HepG2 (cell line): ENCODE data around the gene ALDH3A2. TPM values are rescaled to one million over a fixed set of nuclear protein-coding genes. Genes with fewer than 3 reads are reported as not detected.

Experiments
- ATAC-seq: fragments of 200-7000 bp; cut with Tn5 transposase; 3 replicates; pipeline ENCODE4 v1.9.1; 2020; ENCODE audit warnings: mild to moderate bottlenecking, moderate library complexity
- BruUV-seq: library from RNA; stranded (reverse); fragments of 400-500 nt; replicated peaks from 2 replicates; lab custom pipeline; 2021; lab: Mats Ljungman, UMichigan
- CTCF ChIA-PET: fragments of 300-600 bp; formaldehyde crosslinking; extraction: SDS; loops from one replicate; lab custom pipeline; 2021; ENCODE audit warnings: low total read pairs, inconsistent platforms, low intra/inter-chr PET ratio; lab: Yijun Ruan, JAX
- POLR2A ChIA-PET: fragments of 350-600 bp; sonication (Branson Sonifier 250); formaldehyde crosslinking; loops from one replicate; lab custom pipeline; 2020; ENCODE audit warnings: antibody characterized with exemption, inconsistent platforms; lab: Yijun Ruan, JAX
- DNase-seq: peaks from one replicate; pipeline ENCODE4 v3.0.0-alpha.2; 2015; ENCODE audit warnings: low spot score
- FAIRE-seq: peaks from 3 replicates; lab custom pipeline; 2011; peaks lifted over from hg19 to GRCh38; lab: Jason Lieb, UNC
- H2AFZ ChIP-seq: one replicate; pipeline ENCODE4 v1.6.1; 2011; ENCODE audit warnings: low read length, inconsistent platforms
- H3K27ac ChIP-seq: fragments of 300-600 bp; 3 replicates; pipeline ENCODE4 v1.8.0; 2011; ENCODE audit warnings: mixed run types, mild to moderate bottlenecking, mixed read lengths, low read length, inconsistent platforms; ENCODE audit not compliant: insufficient read depth; ENCODE audit errors: extremely low read length
- H3K27me3 ChIP-seq, 2 experiments: fragments of 200-600 bp in 1 of 2; 2 replicates in 1 of 2; 3 replicates in 1 of 2; pipeline versions ENCODE4 v1.6.0 to v1.8.0; 2011; ENCODE audit warnings: low read length in 2 of 2, mild to moderate bottlenecking in 2 of 2, moderate library complexity in 2 of 2, inconsistent platforms in 1 of 2; ENCODE audit not compliant: insufficient read depth in 2 of 2, control insufficient read depth in 1 of 2
- H3K36me3 ChIP-seq, 2 experiments: fragments of 200-600 bp in 1 of 2; replicated peaks in 1 of 2; 2 replicates in 1 of 2; 3 replicates in 1 of 2; pipeline versions ENCODE4 v1.5.1 to v1.8.0; 2011; ENCODE audit warnings: low read length in 2 of 2, inconsistent platforms in 1 of 2; ENCODE audit not compliant: insufficient read depth in 2 of 2, control insufficient read depth in 1 of 2
- H3K4me1 ChIP-seq: 2 replicates; pipeline ENCODE4 v1.5.1; 2012; ENCODE audit warnings: low read length, inconsistent platforms; ENCODE audit not compliant: insufficient read depth
- H3K4me2 ChIP-seq: 2 replicates; pipeline ENCODE4 v1.6.0; 2011; ENCODE audit warnings: low read depth, low read length, inconsistent platforms
- H3K4me3 ChIP-seq, 3 experiments: fragments of 200-600 bp in 1 of 3; sonication (generic), shearing (Covaris generic) in 1 of 3; replicated peaks in 1 of 3; 2 replicates each; pipeline ENCODE4 v1.5.1; 2011 to 2016; ENCODE audit warnings: low read length in 3 of 3, inconsistent platforms in 2 of 3, low read depth in 2 of 3, mild to moderate bottlenecking in 2 of 3, control low read depth in 1 of 3, mixed read lengths in 1 of 3; ENCODE audit not compliant: insufficient read depth in 1 of 3
- H3K79me2 ChIP-seq: one replicate; pipeline ENCODE4 v1.6.1; 2011; ENCODE audit warnings: low read length, inconsistent platforms; ENCODE audit not compliant: insufficient read depth
- H3K9ac ChIP-seq: 2 replicates; pipeline ENCODE4 v1.6.0; 2011; ENCODE audit warnings: mild to moderate bottlenecking, low read depth, low read length, inconsistent platforms; ENCODE audit not compliant: insufficient read depth
- H3K9me3 ChIP-seq: 2 replicates; pipeline ENCODE4 v1.5.1; 2012; ENCODE audit warnings: mild to moderate bottlenecking, low read length
- H4K20me1 ChIP-seq: 2 replicates; pipeline ENCODE4 v1.6.0; 2011; ENCODE audit warnings: inconsistent platforms, mild to moderate bottlenecking, low read length, moderate library complexity; ENCODE audit not compliant: insufficient read depth
- ARID5B ChIP-seq: IDR thresholded peaks from 2 replicates; pipeline ENCODE4 v1.4.0; 2020; ENCODE audit warnings: mild to moderate bottlenecking, missing genetic modification reagents
- DMAP1 ChIP-seq: IDR thresholded peaks from 2 replicates; pipeline ENCODE4 v1.6.1; 2016
- FOXP4 ChIP-seq: sonication (generic); formaldehyde crosslinking; IDR thresholded peaks from 2 replicates; pipeline ENCODE4 v1.4.0; 2020; ENCODE audit warnings: missing genetic modification reagents
- IRX3 ChIP-seq: sonication (generic); formaldehyde crosslinking; IDR thresholded peaks from 2 replicates; pipeline ENCODE4 v1.8.1; 2023; ENCODE audit warnings: mild to moderate bottlenecking, low read depth, missing genetic modification reagents, borderline replicate concordance
- SIX4 ChIP-seq: sonication (generic); formaldehyde crosslinking; IDR thresholded peaks from 2 replicates; pipeline ENCODE4 v1.4.0; 2020; ENCODE audit warnings: missing genetic modification reagents
- SMYD3 ChIP-seq: sonication (generic); formaldehyde crosslinking; IDR thresholded peaks from 2 replicates; pipeline ENCODE4 v1.8.1; 2023; ENCODE audit warnings: mild to moderate bottlenecking, missing genetic modification reagents
- SPEN ChIP-seq: sonication (generic); formaldehyde crosslinking; IDR thresholded peaks from 2 replicates; pipeline ENCODE4 v1.5.1; 2020; ENCODE audit warnings: low read depth, mild to moderate bottlenecking, missing genetic modification reagents
- ZFP62 ChIP-seq: sonication (generic); formaldehyde crosslinking; IDR thresholded peaks from 2 replicates; pipeline ENCODE4 v1.4.0; 2020; ENCODE audit warnings: missing genetic modification reagents
- ZKSCAN8 ChIP-seq: IDR thresholded peaks from 2 replicates; pipeline ENCODE4 v1.6.1; 2016; ENCODE audit warnings: borderline replicate concordance, missing genetic modification reagents, missing compliant biosample characterization
- WGBS: methylation state at CpG from one replicate; pipeline ENCODE4 v1.1.6; 2017; ENCODE audit warnings: low lambda C conversion rate; 5-methylcytosine and 5-hydroxymethylcytosine counted together
- in situ Hi-C: cut with HindIII; loops from 2 replicates; pipeline ENCODE4 v1.10.0; 2017; ENCODE audit warnings: low pct_unique_long_range_greater_than_20kb; ENCODE audit not compliant: extremely low pct_ligation_motif_present
- intact Hi-C: fragments of 100-400 bp; cut with micrococcal nuclease; formaldehyde crosslinking; loops from one replicate; pipeline ENCODE4 v1.10.0; 2022; ENCODE audit not compliant: unreplicated experiment
- polyA plus RNA-seq, 8 experiments: library from polyadenylated mRNA; depleted of rRNA in 3 of 8; stranded (reverse) in 7 of 8; unstranded in 1 of 8; fragments of >200 nt; fragmentation: Illumina TruSeq in 4 of 8; extraction: Trizol in 4 of 8; gene quantifications; 2 replicates each; pipeline versions ENCODE4 v1.2.1 to v1.2.3, GENCODE V29; 2011 to 2016; ENCODE audit warnings: low read depth in 4 of 8, missing spikeins in 1 of 8, mixed read lengths in 1 of 8; ENCODE audit not compliant: insufficient read depth in 1 of 8
- total RNA-seq, 5 experiments: library from RNA; depleted of rRNA; stranded (reverse); fragments of >200 nt; fragmentation: Illumina TruSeq; extraction: Trizol; gene quantifications; 2 replicates each; pipeline ENCODE4 v1.2.3, GENCODE V29; 2016; ENCODE audit warnings: low read depth in 1 of 5
- TF ChIP-seq, protein P1 (sequence below): sonication (generic); formaldehyde crosslinking; IDR thresholded peaks from 2 replicates; pipeline ENCODE4 v1.8.1; 2023; ENCODE audit warnings: missing genetic modification reagents, mild to moderate bottlenecking, borderline replicate concordance

ALDH3A2 gene
- total and polyA plus RNA-seq, 2 of the 13 experiments (the other 11 are each of a cell fraction or from before 2014, with no cell fraction given), result 80.8 to 180 TPM

DNA sequence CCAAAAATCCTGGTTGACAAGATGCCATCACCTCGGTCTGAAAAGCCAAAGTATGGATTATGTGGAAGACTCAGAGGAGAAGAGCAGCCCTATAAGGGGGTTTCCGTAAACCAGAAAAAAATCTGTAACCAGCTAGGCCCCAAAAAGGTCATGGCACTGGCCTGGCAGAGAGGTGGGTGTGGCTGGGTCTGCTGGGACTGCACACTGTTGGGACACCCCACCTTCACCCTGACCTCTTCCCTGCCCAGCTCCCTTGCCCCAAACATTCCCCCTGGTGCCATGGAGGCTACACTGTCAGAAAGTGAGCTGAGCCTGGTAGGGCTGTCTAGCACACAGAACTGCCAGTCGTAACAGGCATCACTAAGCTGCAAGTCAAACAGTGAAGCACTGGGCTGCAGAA lies 61.3 kb downstream of the ALDH3A2 start:
- intact Hi-C loops, result no loop called here
- no peak overlapping the region for H3K9ac ChIP-seq
- no peaks in the 10 kb centered on the region for H4K20me1 ChIP-seq
- no peak overlapping the region for H2AFZ ChIP-seq
- no peaks in the 10 kb centered on the region for H3K9me3 ChIP-seq
- FAIRE-seq, result no peak
- BruUV-seq, result no TSS peak
- no peaks in the 10 kb centered on the region for H3K36me3 ChIP-seq
- H3K79me2 ChIP-seq, result no peaks in the 10 kb centered on the region
- in situ Hi-C loops, result loop anchor here (25.0 kb wide), 1 partner anchor 198 kb away; no protein-coding TSS in a partner anchor
- TF ChIP-seq SPEN (CRISPR knock-in tag) (no peak), DMAP1 (no peak), ARID5B (CRISPR knock-in tag) (no peak), ZFP62 (CRISPR knock-in tag) (no peak), ZKSCAN8 (no peak), SIX4 (CRISPR knock-in tag) (no peak), FOXP4 (no peak), SMYD3 (CRISPR knock-in tag) (no peak), IRX3 (CRISPR knock-in tag) (no peak)
- TF ChIP-seq, protein P1, sequence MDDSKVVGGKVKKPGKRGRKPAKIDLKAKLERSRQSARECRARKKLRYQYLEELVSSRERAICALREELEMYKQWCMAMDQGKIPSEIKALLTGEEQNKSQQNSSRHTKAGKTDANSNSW (CRISPR knock-in tag), result no peak
- POLR2A ChIA-PET, result no interaction called here
- no peak for ATAC-seq
- H3K4me1 ChIP-seq, result peaks cover 41% of the 10 kb centered on the region
- 54% methylated on average over 3 of the region's 3 CpGs for WGBS
- CTCF ChIA-PET, result no interaction called here
- no peak overlapping the region for H3K4me3 ChIP-seq
- peaks cover 2 to 15% of the 10 kb centered on the region in 2 experiments for H3K27me3 ChIP-seq
- no peak overlapping the region for H3K27ac ChIP-seq
- no peak overlapping the region for H3K4me2 ChIP-seq
- no peak for DNase-seq
